GM11168 (cell line): ENCODE measurements around the gene STMN1.
"Not testable (repeated sequence)": the region's sequence is repeated elsewhere in the genome, so short reads cannot be mapped to it uniquely, and the experiment has no call there.

Experiments
- in situ Hi-C: fragments of 300-500 bp; cut with MboI; formaldehyde crosslinking; loops from one replicate; pipeline ENCODE4 v1.12.0; 2022; ENCODE audit warnings: low sequenced_read_pairs; ENCODE audit not compliant: unreplicated experiment

Gene STMN1

DNA sequence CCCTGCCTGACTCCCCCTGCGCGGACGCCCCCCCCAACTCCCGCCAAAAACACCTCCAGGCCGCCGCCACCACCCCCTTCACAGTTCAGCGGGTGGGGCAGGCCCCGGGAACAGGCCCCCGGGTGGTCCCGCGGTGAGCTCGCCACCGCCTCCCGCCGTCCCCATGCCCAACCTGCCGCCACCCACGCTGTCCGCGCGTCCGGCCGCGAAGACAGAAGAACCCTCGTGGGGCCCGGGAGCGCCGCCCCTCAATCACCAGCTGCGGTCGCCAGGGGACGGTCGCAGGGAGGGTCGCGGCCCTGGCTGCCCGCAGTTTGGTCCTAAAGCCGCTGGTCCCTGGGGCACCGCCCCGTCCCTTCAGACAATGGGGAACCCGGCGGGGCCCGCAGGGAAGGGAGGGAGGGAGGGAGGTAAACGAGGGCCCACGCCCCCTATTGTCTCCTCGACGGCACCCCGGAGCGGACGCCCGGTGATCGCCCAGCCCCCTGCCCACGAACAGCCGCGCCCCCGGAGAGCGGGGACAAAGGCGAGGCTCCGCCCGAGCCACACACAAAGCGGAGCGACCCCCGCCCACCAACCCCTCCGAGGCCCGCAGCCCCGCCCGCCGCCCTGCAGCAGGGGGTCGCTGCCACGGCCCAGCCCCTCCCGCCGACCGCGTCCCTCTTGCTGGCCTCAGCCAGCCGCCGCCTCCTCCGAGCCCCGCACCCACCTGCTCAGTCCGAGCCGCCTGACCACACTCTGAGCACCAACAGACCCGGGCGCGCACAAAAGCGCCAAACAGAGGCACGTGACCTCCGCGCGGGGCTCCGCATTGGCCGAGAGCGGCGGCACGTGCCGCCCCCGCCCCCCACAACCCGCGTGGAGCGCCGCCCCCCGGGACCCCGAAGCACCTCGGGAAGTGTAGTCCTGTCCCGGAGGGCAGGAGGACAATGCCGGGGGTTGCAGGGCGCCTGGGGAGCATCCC, at the start of gene STMN1:
Gene STMN1 (minus strand): TSS at position 740 of the 964 bp plus-strand sequence. CDS start 1,743 bp downstream, outside the sequence.
- in situ Hi-C loops: no loop called here

DNA sequence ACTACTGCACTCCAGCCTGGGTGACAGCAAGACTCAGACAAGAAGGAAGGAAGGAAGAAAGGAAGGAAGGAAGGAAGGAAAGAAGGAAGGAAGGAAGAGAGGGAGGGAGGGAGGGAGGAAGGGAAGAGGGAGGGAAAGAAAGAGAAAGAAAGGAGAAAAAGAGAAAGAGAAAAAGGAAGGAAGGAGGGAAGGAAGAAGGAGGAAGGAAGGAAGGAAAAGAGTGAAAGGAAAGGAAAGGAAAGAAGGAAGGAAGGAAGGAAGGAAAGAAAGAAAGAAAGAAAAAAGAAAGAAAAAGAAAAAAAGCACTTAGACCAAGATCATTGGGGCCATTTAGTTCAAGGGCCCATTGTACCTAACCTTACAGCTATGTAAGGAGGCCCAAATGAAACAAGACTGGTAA, 49.3 kb upstream of the STMN1 start:
- in situ Hi-C loops: no loop called here

DNA sequence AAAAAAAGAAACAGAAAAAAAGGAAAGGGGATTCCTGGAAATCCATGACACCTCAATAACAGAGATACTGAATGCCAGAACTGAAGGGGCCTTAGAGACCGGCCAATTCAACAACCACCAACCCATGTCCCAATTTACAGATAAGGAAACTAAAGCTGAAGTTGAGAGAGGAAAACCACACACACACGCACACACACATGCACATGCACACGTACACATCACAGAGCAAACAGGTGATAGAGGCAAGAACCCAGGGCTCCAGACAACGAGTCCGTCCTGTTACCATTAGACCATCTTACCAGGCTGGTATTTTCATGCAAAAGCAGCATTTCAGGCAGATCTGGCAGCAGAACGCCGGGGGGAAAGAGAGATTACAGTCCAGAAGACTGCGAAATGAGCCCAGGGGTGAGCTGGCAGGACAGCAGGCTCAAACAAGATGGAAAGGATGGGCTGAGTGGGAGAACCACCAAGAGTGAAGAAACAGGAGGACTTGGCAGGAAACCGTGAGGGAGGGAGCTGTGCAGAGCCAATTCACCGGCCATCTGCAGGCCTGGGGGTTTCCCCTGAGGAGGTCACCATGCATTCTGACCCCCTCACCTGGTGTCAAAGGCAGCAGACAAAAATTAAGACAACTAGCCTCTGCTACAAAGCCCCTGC, 48.2 kb upstream of the STMN1 start:
- in situ Hi-C loops: no loop called here

DNA sequence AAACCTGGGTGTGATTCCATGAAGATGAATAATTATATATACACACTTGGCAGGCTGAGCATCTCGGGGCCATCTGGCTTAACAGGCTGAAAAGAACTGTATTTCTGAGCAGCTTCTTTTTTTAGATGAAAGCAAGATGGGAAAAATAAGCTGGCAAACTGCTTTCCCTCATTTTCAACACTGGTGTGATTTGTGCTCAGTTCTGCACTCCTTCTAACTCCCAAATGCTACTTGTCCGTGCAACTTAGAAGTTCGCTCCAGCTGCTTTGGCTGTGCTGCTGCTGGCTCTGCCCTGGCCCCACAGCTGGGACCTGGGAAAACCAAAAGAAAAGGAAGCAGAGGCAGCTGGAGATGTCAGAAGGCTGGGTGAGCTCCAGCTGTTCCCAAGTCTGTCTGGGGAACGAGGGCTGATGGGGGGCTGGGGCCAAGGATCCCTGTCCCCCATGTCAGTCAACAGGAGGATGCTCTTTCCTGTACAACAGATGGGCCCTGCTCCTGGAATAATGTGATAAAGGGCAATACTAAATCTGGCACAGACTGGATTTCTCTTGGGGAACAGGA, 46.7 kb upstream of the STMN1 start:
- in situ Hi-C loops: no loop called here

DNA sequence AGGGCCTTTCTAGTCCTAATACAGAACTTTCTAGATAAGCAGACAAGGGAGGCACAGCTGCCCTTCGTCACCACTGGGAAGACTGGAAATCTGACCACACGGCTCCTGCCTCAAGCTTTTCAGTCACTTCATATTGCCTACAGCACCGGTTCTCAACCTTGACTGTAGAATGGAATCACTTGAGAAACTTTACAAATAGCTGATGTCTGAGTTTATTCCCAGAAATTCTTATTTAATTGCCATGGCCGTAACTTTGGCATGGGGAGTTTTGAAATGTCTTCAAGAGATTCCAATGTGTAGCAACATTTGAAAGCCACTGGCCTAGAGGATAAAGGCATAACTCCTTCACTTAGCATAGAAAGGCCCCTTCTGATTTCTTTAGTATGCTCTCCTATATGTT, 42.4 kb upstream of the STMN1 start:
- in situ Hi-C loops: no loop called here

DNA sequence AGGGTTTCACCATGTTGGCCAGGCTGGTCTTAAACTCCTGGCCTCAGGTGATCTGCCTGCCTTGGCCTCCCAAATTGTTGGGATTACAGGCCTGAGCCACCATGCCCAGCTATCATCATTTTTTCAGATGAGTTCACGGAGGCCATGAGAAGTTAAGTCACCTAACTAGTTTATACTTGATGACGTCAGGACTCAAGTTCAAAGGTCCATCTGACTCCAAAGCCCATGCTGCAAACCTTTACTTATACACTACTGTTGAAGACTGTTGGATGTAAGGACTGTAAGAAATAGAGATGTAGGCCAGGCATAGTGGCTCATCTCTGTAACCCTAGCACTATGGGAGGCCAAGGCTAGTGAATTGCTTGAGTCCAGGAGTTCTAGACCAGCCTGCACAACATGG, 40.8 kb upstream of the STMN1 start:
- in situ Hi-C loops: no loop called here

DNA sequence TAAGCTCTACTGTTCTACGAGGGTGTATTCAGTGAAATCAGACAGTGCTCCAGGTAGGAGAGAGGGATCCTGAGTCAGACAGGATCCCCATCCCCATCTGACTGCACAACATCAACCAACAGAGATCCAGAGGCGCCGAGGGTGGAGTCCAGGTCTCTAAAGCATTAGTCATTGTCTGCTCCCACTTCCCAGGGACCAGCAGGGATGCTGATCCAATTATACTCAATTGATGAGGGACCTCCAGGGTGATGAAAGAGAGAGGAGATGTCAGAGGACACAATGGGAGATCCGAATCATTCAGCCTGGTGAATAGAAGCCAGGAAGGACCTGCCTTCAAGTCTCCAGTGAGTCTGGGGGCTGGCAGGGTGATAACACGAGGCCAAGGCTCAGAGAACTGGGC, 39.5 kb upstream of the STMN1 start:
- in situ Hi-C loops: no loop called here

DNA sequence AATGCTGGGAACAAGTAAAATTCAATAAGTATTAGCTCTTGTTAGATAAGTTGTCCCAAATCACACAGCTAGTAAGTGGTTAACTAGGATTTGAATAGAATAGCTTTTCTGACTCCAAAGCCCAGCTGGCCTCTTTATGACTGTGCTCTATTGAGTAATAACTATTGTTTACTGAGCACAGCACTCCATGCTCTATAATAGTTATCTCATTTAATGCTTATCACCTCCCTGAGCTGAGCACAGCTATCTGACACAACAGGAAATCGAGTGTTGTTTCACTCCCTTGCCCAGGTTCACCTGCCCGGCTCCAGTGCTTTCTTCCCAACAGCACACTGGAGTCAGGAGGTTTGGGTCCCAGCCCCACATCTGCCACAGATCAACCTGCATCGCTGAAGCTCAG, 38.8 kb upstream of the STMN1 start:
- in situ Hi-C loops: no loop called here

DNA sequence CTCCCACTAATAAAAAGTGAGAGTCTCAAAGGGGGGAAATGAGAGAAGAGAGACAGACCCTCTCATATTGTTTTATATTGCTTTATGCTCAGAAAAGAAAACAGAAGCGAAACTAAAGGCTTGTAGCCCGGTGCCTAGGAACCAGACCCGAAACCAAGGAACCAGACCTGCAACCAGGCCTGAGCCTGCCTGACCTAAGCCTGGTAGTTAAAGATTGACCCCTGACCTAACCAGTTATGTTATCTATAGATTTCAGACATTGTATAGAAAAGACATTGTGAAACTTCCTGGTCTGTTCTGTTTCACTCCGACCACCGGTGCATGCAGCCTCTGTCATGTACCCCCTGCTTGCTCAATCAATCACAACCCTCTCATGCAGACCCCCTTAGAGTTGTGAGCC, 37.3 kb upstream of the STMN1 start:
- in situ Hi-C loops: not testable (repeated sequence)

DNA sequence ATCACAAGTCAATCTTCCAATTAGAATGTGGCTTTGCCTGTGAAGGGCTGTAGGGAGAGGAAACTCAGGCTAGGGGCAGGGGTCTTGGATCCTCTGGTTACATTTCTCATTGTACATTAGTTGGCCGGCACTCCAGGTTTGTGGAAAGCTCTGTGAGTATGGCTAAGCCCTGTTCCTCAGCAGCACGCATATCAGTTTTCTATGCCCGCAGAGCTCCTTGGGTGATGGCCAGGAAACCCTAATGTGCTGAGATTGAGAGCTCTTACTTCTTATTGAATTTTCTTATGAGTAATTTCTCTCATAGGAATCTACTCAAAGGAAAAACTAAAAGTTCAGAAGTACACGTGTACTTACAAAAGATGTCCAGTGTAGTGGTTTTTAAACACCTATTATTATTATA, 30.7 kb upstream of the STMN1 start:
- in situ Hi-C loops: no loop called here

DNA sequence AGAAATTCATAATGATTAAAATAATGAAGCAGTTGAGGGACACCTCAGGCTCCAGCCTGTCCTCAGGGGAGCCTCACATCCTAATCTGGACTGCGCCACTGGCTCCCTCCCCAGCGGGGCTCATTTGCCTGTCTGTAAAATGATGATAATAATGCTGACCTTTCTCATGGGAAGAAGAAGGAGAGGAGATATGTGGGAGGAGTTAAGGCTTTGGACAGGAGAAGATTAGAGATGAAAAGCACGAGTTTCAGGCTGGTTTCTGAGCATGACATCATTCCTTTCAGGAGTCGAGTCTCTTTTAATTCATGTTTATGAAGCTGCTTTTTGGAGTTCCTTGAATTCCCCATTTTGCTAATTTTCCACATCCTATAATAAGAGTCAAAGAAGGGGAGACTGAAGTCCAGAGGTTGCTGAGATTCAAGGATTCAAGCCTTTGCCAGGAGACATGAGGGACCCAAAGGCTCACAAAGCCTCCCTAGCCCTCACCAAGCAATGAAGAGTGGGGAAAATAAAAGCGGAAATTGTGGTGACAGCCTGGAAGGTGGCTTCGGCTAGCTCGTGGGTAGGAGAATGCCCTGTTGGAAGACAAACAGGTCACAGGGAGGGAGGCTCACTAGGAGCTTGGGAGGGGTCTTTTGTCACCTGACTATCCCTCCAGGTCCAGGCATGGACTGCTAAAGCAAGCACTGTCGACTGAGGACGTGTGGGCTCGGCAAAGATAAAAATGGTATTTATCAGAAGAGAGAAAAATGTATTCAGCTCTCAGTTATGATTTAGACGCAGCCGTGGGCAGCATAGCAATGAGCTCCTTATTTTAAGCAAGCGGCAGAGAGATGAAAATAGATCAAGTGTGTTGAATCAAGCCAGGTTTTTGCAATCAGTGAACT, 27.5 kb upstream of the STMN1 start:
- in situ Hi-C loops: no loop called here

DNA sequence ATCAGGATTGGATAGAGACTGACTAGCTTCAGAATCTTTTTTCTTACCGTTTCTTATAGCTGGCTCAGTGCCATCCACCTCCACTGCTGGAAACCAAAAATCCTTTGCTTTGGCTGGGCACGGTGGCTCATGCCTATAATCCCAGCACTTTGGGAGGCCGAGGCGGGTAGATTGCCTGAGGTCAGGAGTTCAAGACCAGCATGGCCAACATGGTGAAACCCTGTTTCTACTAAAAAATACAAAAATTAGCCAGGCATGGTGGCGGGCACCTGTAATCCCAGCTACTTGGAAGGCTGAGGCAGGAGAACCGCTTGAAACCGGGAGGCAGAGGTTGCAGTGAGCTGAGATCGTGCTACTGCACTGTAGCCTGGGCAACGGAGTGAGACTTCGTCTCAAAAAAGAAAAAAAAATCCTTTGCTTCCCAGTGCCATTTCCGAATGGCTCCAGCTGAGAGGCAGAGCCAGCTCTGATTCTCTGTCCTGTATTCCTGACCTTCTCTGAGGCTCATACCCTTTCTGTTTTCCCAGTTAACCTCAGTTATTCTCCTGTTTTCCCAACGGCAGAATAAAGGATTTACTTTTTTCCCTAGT, 26.7 kb upstream of the STMN1 start:
- in situ Hi-C loops: not testable (repeated sequence)

DNA sequence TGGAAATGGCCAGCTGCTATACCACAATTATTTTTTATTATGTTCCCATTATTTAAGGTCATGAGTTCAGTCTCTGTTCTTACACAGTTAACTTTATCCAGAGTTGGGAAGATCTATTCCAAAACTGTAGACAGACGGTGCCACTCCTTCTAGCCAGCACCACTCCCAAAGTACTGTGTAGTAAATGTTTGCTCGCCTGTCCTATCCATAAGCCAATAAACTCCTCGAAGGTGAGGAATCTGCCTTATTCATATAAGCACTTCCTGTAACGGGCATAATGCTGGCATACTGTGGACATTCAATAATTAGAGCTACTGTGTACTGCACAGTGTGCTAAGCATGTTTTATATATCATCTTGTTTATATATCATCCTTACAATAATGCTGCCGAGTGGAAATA, 26.1 kb upstream of the STMN1 start:
- in situ Hi-C loops: no loop called here

DNA sequence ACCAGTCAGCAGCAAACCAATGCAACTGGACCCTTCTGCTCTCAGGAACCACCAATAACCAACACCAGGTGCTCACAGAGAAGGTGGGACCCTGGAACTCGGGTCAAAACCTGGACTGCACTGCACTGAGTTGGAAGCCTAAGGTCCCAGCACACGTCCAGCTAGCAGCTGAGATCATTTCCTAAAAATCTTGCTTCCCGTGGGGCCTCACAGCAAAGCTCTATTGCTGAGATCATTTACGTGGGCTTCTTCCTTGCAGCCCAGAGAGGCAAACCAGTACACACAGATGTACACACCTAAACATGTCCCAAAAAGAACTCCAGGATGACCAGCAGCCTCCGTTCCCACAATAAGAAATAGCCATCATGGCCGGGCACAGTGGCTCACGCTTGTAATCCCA, 22.8 kb upstream of the STMN1 start:
- in situ Hi-C loops: no loop called here

DNA sequence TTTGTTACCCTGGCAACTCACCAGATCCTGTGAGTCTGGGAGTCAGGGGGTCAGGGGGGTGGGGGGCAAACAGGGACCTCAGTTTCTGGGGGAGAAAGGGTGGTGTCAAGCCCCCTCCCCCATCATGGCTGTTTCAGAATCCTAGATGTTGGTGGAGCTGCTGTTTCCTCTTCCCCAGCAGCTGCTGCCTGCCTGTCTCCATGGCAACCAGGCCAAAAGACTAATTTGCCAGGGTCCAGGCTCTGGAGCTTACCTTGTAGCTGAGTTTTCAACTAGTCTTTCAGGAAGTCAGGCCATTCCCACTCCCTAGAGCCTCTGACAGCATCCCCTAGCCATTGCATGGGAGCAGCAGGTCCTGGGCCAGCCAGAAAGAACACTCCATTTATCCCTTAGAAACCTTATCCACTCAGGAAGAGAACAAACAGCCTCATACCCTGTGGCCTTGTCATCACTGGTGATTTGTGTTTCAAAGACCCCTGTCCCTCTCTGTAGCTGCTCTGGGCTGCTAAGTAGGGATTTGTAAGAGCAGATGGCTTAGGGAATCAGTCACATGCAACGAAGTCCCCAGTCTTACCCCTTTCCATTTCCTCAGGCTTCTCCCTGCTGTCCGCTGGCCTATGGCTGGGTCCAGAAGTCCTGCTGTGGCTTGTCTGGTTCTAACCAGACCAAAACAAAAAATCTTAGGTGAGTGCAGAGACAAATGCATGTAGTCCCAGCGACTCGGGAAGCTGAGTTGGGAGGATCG, 21.5 kb upstream of the STMN1 start:
- in situ Hi-C loops: no loop called here

DNA sequence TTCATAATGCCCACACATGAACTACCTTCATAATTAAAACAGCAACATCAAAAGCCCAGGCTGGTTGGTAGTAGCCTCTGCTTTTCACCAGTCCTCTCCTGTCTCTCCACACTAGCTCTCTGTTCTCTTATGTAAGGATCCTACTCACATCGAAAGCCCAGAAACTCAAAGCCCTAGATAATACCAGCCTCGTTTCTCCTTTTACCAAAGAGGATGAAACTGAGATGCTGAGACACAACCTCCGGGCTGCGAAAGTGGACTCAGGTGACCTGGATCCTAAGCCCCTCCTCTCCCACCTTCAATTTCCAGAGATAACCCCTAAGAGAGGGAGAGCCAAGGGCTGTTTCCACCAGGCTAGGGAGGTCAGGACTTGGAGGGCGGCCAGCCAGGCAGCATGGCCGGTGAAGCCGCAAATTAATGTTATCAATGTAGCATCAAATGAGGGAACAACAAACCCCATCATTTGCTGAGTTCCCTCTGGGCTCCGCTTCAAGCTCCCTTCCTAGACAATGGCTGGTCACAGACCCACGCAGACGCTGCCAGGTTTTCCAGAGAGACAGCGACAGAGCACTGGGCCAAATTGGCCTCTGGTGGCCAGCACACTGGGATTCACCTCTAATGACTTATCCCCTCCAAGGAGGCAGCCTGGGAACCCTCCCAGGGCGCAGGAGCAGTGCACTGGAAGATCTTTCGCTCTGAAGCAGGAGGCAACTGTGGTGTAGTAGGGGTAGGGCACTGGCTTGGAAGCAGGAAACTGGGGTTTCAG, 20.7 kb upstream of the STMN1 start:
- in situ Hi-C loops: no loop called here

DNA sequence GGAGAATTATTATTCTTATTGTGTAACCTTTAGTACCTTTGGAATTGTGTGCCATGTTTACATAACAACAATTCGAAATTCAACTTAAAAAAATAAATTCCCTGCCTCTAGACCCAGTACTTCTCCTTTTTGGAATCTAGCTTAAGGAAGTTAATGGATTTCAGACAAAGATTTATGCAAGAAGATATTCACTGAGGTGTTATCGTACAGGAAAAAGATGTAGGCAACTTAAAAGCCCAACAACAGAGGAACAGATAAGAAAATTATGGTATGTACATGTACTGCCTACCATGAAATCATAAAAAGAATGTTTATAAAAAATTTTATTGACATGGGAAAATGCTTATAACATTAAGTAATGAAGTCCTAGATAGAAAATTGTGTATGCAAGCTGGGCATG, 18.2 kb upstream of the STMN1 start:
- in situ Hi-C loops: no loop called here

DNA sequence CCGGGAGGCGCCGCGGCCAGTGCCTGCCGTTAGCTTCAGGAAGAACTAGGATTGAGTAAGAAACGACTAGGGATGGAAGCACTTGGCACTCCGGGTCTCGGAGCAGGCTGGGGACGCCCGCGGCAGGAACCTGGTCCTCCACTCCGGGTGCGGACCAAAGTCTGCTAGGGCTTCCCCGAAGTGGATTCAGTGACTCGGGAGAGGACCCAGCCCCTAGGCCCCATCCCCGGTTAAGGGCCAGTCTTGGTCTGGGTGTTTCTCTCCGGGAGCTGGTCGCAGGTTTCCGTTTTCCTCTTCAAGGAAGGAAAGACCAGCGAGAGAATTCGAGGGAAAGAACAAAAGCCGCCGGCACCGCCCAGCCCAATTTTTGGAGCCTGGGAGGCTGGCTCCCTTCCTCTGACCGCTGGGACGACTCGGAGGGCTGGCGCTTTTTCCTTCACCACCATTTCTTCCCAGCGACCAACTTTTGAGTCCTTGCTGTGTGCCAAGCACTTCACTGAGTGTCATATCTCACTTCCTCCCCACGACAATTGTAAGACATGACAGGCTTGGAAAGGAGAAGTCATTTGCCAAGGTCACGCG, 16.8 kb upstream of the STMN1 start:
- in situ Hi-C loops: no loop called here
